MM.1S (cell line): ENCODE results near the gene ANGEL2.

ENCODE experiments used
- CTCF ChIP-seq: fragments of 300-600 bp; sonication (generic); IDR thresholded peaks from 2 replicates; pipeline ENCODE4 v1.5.1; 2016; ENCODE audit warnings: antibody characterized with exemption, low read length, mixed read lengths
- EZH2 ChIP-seq: fragments of 300-600 bp; sonication (generic); optimal IDR thresholded peaks from 2 replicates; pipeline ENCODE3; 2017; ENCODE audit warnings: low read depth, mild to moderate bottlenecking, antibody characterized with exemption, low read length, mixed read lengths
- EZH2phosphoT487 ChIP-seq: fragments of 300-600 bp; sonication (generic); IDR thresholded peaks from 2 replicates; pipeline ENCODE4 v1.6.1; 2018; ENCODE audit warnings: antibody characterized with exemption, low read length

GRCh38 chr1:212982430-212983152, 33.1 kb downstream of the ANGEL2 start:
- TF ChIP-seq CTCF (no peak), EZH2 (no peak), EZH2phosphoT487 (no peak)
